ENCODE data around the gene APOO.

The APOO gene

GRCh38 chrX:23815376-23815775 lies 92.4 kb downstream of the APOO start:
- DNase-seq = no peak

GRCh38 chrX:23813808-23814207 lies 93.9 kb downstream of the APOO start:
- DNase-seq = no peak

- DNase-seq = no peak
These were observed 96.1 kb downstream of the APOO start for GRCh38 chrX:23811656-23812055.

- DNase-seq = no peak
These were observed 96.6 kb downstream of the APOO start for GRCh38 chrX:23811108-23811651.

- no peak for DNase-seq
These were observed 97.5 kb downstream of the APOO start for GRCh38 chrX:23810279-23810678.

GRCh38 chrX:23805389-23805788 lies 102.3 kb downstream of the APOO start:
- DNase-seq = no peak

- no peak for DNase-seq
These were observed 103.2 kb downstream of the APOO start for GRCh38 chrX:23804578-23804977.

- DNase-seq = no peak
These were observed 103.8 kb downstream of the APOO start for GRCh38 chrX:23803931-23804381.

GRCh38 chrX:23802431-23802830 lies 105.3 kb downstream of the APOO start:
- DNase-seq = no peak

- DNase-seq = no peak
These were observed 108.2 kb downstream of the APOO start for GRCh38 chrX:23799469-23800065.

GRCh38 chrX:23797371-23798128 lies 110.2 kb downstream of the APOO start:
- DNase-seq = no peak

GRCh38 chrX:23795221-23795620 lies 112.5 kb downstream of the APOO start:
- DNase-seq = no peak

- DNase-seq = no peak
These were observed 114.7 kb downstream of the APOO start for GRCh38 chrX:23792861-23793553.

GRCh38 chrX:23790155-23790497 lies 117.6 kb downstream of the APOO start:
- DNase-seq = no peak

- no peak for DNase-seq
These were observed 118.2 kb downstream of the APOO start for GRCh38 chrX:23789386-23790154.

GRCh38 chrX:23788946-23789345 lies 118.8 kb downstream of the APOO start:
- DNase-seq = no peak

GRCh38 chrX:23788521-23788920 lies 119.2 kb downstream of the APOO start:
- DNase-seq = no peak

GRCh38 chrX:23787745-23788118 lies 120.0 kb downstream of the APOO start:
- DNase-seq = no peak

- DNase-seq = no peak
These were observed 121.4 kb downstream of the APOO start for GRCh38 chrX:23786268-23786815.

- DNase-seq = no peak
These were observed 122.2 kb downstream of the APOO start for GRCh38 chrX:23785580-23785979.

GRCh38 chrX:23784470-23785331 lies 123.0 kb downstream of the APOO start:
- DNase-seq = no peak

Data from 8988T (cell line).